CD1c-positive myeloid dendritic cell (primary cell): ENCODE data around the gene TOMM40.
"Not testable (repeated sequence)": the region's sequence is repeated elsewhere in the genome, so short reads cannot be mapped to it uniquely, and the experiment has no call there.

Experiments
- DNase-seq: peaks from one replicate; pipeline ENCODE4 v3.0.0-alpha.2; 2016; ENCODE audit errors: extremely low spot score

Gene TOMM40

DNA sequence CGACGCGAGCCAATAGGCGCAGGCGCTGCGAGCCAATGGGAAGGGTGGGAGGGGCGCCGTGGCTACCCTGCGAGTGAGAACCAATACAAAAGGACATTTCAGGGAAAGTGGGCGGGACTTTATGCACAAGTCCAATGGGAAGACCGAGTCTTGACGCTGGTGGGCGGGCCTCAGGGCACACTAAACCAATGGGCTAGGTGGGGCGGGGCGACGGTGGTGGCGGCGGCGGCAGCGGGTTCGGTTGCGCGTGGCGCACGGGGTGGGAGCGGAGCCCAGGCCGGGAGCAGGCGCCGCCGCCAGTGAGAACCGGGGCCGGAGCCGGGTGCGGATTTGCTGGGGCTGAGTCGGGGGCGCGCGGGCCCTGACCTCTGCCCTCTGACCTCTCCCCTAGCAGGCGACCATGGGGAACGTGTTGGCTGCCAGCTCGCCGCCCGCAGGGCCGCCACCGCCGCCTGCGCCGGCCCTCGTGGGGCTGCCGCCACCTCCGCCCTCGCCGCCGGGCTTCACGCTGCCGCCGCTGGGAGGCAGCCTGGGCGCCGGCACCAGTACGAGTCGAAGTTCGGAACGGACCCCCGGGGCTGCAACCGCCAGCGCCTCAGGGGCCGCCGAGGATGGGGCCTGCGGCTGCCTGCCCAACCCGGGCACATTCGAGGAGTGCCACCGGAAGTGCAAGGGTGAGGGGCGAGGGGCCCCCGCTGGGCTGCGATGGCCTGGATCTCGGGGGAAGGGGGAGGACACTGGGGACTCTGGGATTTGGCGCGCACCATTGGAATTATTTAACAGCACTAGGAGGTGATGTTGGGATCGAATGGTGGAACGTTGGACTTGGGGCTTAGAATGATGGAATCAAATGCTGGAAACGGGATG lies at the start of gene TOMM40:
TSS of gene TOMM40 (plus strand) at position 239 of the 867 bp plus-strand sequence. CDS start at position 401, 162 bp downstream.
- DNase-seq, result peak; percentile 100

DNA sequence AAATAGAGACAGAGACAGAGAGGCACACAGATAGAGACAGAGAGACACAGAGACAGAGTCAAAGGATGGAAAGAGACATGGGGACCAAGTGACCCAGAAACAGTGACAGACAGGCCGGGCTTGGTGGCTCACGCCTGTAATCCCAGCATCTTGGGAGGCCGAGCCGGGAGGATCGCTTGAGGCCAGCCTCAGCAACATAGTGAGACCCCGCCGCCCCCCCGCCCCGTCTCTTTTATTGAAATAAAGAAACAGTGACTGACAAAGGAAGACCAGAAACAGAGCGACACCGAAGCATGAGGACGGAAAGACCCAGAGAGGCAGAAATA lies 45.8 kb upstream of the TOMM40 start:
- DNase-seq, result no peak

DNA sequence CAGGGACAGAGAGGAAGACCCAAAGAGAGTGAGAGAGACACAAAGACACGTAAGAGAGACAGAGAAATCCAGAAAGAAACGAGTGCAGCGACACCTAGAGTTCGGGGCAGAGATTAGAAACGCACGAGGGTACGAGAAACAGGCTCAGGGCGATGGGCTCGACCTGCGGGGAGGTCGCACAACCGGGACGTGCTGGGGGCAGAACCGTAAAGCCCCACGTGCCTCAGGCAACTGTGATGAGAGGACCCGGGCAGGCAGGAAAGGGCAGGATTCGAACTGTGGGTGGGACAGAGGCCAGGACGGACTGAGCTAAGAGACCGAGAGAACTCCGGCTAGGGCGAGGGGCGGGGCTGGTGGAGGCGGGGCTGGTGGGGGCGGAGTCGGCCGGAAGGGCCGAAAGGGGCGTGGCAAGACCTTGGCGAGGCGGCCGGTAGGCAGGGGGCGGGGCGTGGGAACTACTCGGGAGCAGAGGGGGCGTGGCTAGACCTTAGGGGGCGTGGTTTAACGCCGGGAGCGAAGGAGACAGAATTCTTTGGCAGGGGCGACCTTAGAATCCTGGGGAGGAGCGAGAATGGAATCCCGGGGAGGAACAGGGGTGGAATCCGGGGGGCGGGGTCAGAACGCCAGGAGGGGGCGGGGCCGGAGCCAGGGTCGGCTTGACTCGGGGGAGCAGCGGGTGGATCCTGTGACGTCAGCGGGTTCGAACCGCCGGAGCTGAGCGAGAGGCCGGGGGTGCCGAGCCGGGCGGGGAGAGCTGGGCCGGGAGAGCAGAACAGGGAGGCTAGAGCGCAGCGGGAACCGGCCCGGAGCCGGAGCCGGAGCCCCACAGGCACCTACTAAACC lies 45.2 kb upstream of the TOMM40 start, which contains the start of gene NECTIN2:
TSS of gene NECTIN2 (plus strand) at position 686 of the 843 bp plus-strand sequence. CDS start 229 bp downstream, outside the sequence.
- DNase-seq, result peak; percentile 97

DNA sequence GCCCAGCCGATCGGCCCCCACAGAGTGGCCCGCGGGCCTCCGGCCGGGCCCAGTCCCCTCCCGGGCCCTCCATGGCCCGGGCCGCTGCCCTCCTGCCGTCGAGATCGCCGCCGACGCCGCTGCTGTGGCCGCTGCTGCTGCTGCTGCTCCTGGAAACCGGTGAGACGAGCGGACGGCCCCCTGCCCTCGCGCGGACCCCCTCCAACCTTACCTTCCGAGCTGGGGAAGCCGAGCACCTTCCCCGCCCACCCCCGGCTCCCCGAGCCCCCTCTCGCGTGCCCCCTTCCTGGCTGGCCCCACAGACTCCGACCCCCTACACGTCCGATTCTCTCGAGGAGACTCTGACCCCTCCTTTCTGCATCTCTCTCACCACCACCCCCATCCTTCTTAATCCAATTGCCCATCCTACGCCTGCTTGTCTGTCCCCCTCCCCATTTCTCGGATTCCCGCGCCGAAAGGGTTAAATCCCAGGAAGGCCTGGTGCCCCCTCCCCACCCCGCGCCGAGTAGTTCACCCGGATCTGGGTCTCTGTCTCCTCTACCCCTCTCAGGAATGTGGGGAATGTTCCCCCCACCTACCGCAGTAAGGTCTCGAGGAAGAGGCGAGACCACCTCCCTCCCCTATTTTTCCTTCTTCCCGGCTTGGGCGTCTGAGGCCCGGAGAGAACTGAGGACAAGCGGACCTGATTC lies 44.5 kb upstream of the TOMM40 start:
- no peak for DNase-seq

DNA sequence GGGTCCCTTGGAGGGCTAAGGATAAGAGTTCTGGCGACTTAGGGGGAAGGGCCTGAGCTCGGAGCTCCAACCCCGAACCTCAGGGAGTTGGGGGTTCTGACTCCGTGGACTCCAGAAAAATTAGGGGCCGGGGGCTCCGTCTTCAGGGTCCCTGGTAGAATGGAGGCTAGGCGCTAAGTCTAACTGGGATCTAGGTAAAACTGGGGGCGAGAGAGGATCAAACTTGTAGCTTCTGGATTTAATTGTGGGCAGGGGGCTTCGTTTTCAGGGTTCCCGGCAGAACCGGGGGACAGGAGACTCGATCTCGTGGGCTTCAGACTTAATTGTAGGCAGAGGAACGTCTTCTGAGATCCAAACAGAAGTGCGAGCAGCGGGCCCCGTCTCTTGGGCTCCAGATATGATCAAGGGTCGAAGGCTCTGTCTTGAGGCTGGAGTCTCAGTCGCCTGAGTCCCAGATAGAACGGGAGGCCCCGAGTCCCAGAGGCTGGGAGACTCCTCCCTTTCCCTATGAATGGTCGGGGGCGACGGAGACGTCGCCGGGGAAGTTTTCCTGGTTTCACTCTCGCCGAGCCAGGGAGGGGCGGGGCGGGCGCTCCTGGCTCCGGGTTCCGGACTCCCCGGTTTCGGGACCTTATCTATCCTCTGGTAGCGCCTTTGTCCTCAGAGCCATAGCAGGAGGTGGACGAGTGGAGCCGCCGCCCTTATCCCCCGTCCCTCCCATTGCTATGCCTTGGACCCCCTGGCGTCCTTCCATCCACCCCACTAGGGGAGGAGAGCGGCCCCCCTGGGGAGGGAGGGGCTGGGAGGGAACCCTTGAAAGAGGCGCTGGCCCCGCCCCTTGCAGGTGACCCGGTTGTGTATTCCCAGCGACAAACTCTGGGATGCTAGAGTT lies 43.7 kb upstream of the TOMM40 start:
- DNase-seq, result peak; percentile 51

DNA sequence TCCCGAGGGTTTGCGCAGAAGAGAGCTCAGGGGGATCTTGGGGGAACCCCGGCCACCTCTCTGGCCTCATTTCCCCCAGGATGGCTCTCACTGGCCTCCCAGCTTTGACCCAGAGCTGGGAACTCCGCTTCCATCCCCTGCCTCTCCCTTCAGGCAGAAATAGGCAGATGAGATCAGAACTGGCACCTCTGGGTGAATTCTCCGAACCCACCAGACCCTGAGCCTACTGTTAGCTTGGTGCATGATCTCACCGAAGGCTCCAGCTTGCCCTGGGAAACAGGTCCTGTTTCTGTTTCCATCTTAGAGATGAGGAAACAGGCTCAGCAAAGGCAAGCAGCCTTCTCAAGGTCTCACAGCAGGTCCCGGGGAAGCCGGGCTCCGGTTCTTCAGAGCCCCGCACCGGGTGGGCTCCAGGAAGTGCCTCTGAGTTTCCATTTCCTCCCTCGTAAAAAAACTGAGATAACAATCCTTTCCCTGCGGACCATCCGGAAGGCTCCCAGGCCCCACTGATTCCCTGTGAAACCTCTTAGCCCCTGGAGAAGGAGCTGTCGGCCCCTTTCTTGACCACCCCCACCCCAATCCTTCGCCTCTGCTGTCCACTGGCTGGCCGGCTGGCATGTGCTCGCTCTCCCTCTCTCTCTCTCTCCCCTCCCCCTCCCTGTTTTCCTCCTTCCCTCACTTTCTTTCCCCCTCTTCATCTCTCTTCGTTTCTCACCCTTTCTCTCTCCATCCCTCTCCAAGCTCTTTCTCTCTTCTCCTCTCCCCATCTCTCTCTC lies 42.8 kb upstream of the TOMM40 start:
- peak; percentile 34 for DNase-seq

DNA sequence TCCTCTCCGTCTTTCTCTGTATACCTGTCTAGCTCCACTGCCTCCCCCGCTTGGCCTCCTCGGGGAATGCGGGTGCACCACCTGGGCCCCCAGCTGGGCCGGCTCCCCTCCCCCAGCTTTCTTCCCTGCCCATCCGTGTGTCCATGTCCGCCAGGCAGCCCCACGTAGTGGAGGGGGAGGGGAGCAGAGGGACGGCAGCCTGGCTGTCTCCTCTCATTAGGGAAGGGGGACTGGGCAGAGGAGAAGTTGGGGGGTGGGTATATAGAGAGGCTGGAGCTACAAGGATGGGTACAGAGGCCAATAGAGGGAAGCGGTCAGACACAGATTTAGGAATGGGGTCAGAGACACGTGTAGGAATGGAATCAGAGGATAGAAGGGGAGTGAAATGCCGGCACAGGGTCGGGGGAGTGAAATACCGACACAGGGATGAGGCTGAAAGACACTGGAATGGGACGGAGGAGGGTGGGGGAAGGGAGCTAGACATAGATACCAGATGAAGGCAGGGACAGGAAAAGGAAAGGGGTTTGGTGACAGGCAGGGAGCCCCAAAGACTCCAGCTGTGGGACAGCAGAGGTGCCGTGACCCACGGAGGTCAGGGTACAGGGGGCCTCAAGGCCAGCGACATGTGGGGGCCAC lies 42.1 kb upstream of the TOMM40 start:
- DNase-seq, result no peak

DNA sequence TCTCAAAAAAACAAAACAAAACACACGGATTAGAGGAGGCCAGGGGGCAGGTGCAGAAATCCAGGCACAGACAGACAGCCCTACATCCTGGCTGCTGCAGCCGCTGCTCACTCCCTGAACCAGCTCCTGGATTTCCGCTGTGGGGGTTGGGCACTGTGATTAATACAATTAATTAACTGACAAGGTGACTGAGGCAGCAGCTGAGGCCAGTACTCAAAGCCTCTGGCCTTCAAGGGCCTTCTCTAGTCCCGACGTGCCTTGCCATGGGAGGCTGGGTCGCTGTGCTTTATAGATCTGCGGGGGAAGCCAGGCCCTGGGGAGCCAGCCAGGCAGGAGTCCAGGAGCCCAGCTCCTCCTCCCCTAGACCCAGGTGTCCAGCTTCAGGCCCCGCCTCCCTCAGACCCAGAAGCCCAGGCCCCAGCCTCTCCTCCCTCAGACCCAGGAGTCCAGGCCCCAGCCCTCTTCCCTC lies 40.4 kb upstream of the TOMM40 start:
- DNase-seq, result no peak

DNA sequence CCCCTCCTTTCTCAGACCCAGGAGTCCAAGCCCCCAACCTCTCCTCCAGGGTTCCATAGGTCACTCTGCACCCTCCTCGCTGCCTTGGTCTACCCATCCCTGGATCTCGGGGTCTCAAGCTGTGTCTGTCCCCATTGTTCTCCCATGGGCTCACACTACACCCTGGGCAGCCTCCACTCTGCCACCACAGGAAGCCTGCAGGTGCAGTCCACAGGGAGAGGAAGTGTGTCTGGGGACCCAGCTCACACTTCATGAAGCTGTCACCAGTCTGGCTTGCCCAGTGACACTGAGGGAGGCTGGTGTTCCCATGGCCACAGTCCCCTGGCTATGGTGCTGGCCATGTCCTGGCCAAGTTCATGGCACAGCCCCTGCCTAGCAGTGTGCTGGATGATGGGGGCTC lies 39.6 kb upstream of the TOMM40 start:
- no peak for DNase-seq

DNA sequence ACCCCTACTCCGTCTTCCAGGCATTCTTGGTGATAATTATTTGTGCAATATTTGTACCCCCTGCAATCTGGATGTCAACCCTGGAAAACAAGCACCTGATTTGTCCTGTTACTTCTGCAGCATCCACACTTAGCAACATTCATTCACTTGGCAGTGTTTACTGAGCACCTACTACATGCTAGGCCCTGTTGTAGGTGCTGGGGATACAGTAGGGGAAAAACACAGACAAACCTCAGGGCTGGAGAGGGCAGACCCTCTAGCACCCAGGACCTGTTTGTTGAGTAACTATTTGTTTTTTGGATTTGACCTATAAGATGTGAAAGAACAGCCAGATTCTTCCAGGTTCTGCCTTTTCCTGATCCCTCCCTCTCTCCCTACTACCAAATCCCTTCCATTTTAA lies 35.4 kb upstream of the TOMM40 start:
- no peak for DNase-seq

DNA sequence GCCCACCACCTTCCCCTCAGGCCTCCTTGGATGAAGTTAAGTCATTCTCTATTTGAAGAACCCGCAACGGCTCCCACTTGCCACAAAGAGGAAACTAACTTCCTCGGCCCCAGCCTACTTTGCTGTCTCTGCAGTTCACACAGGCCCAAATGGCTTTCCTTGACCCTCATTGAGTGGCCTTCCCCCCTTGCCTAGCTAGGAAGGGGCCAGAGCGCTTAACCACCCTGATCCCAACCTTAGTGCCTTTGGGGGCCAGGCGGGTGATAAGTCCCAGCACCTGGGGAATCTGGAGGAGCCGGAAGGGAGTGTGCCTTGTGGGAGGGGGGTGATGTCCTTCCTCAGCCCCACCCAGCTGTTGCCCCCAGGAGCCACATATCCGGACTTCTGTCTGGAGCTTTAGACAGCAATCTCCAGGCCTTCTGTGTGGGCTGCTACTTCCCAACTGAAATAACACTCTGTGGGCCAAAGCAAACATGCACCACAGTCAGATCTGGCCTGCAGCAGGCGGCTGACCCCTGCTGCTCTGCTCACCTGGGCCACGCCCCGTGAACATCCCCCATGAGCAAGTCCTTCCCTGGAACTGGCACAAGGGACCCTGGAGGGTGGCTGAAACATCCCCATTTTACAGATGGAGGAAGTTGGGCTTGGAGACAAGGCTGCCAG lies 34.5 kb upstream of the TOMM40 start:
- peak; percentile 70 for DNase-seq

DNA sequence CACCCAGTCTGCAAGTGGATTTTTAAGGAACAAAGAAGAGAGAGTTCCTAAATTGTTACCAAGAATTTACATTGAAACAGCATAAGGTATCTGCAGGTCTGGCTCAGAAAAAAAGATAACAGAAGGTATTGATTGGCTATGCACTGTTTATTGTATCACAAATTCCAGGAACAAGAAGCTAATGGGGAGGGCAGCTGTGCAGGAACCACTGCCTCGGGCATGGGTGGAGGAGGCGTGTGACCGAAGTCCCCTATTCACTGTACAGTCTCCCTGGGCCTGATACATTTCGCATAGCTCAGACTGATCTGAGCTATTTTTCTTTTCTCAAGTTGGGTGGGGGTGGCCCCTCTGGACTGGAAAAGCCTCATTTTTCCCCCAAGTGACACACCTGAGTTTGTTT lies 33.2 kb upstream of the TOMM40 start:
- peak; percentile 27 for DNase-seq

DNA sequence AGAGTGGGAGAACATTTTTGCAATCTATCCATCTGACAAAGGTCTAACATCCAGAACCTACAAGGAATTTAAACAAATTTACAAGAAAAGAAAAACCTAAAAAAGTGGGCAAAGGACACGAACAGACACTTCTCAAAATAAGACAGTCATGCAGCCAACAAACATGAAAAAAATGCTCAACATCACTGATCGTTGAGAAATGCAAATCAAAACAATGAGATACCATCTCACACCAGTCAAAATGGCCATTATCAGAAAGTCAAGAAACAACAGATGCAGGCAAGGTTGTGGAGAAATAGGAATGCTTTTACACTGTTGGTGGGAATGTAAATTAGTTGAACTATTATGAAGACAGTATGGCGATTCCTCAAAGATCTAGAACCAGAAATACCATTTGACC lies 29.5 kb upstream of the TOMM40 start:
- not testable (repeated sequence) for DNase-seq

DNA sequence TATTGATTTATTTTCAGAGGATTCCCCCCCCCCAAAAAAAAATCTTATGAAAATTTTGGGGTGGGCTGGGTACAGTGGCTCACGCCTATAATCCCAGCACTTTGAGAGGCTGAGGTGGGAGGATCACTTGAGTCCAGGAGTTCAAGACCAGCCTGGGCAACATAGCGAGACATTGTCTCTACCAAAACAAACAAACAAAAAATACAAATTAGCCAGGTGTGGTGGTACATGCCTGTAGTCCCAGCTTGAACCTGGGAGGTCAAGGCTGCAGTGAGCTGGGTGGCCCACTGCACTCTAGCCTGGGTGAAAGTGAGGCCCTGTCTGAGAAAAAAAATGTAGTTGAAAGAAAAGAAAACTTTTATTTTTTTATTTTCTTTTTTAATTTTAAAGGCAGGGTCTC lies 27.1 kb upstream of the TOMM40 start:
- DNase-seq, result no peak

DNA sequence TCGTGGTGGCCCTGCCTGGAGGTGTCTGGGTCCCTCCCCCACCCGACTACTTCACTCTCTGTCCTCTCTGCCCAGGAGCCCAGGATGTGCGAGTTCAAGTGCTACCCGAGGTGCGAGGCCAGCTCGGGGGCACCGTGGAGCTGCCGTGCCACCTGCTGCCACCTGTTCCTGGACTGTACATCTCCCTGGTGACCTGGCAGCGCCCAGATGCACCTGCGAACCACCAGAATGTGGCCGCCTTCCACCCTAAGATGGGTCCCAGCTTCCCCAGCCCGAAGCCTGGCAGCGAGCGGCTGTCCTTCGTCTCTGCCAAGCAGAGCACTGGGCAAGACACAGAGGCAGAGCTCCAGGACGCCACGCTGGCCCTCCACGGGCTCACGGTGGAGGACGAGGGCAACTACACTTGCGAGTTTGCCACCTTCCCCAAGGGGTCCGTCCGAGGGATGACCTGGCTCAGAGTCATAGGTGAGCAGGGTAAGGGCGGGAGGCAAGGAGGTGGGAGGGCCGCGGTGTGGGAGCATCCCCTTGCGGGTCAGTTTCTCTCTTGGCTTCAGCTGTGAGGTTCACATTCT lies 25.8 kb upstream of the TOMM40 start:
- DNase-seq, result no peak

DNA sequence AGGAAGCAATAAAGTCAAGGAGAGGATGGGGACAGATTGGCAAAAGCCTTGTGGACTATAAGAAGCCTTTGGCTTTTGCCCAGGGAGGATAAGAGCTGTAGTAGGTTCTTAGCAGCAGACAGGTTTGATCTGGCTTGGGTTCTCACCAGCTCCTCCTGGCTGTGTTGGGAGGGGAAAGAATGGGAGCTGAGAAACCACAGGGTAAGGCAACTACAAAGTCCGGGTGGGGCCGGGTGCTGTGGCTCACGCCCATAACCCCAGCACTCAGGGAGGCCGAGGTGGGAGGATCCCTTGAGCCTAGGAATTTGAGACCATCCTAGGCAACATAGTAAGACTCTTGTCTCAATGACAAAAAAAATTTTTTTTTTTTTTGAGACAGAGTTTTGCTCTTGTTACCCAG lies 24.4 kb upstream of the TOMM40 start:
- no peak for DNase-seq

DNA sequence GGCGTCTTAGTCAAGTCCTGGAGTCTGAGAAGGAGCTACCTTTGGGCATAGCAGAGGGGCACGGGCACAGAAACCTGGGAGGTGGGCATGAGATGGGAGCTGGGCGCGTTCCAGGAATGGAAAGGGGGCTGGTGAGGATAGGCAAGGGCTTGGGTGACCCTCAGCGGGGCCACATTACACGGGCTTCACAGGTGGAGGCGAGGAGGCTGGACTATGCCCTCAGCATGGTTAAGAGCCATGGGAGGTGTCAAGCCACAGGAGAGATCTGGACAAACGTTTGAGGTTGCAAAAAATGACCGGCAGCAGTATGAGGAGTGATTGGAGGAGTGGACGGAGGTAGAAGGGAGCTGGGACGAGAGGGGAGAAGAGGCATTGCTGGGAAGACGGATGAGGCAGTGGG lies 23.5 kb upstream of the TOMM40 start:
- DNase-seq, result no peak

DNA sequence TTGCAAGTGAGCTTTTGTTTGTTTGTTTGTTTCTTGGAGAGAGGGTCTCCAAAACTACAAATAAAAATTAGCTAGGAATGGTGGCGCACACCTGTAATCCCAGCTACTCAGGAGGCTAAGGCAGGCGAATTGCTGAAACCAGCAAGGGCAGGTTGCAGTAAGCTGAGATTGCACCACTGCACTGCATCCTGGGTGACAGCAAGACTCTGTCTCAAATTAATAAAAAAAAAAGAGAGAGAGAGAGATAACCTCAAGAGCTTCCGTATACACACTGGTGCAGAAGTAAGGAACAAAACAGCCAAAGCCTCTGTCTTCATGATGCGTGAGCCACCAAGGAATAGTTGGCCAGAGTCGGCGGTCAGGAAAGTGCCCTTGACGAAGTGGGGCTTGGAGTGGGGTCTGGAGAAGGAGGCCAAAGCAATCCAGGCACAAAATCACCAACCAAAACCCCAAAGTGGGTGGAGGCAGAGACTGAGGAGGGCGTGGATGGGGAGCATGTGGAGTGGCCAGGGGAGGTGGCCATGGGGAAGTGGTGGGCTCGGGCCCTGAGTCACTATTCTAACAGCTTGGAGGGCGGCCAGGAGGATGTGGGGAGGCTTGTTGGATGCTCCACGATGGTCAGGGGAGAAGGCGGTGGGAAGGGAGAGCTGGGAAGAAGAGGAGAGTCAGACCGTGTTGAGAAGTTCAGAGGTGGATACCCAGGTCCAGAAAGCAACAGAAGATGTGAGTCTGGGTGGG lies 21.2 kb upstream of the TOMM40 start:
- peak; percentile 83 for DNase-seq
